HT-29 (cell line): ENCODE measurements around the gene RARS1. TPM values are rescaled to one million over a fixed set of nuclear protein-coding genes. Genes with fewer than 3 reads are reported as not detected.

Experiments used
- DNase-seq: peaks from one replicate; pipeline ENCODE4 v3.0.0-alpha.2; 2015; ENCODE audit warnings: low spot score
- total RNA-seq: library from RNA; depleted of rRNA; stranded (reverse); fragments of >200 nt; shearing (Covaris generic); gene quantifications from 2 replicates; pipeline ENCODE4 v1.2.3, GENCODE V29; 2014; rRNA removed

Gene RARS1
- 52.3 and 54.2 TPM in 2 replicates for total RNA-seq

DNA sequence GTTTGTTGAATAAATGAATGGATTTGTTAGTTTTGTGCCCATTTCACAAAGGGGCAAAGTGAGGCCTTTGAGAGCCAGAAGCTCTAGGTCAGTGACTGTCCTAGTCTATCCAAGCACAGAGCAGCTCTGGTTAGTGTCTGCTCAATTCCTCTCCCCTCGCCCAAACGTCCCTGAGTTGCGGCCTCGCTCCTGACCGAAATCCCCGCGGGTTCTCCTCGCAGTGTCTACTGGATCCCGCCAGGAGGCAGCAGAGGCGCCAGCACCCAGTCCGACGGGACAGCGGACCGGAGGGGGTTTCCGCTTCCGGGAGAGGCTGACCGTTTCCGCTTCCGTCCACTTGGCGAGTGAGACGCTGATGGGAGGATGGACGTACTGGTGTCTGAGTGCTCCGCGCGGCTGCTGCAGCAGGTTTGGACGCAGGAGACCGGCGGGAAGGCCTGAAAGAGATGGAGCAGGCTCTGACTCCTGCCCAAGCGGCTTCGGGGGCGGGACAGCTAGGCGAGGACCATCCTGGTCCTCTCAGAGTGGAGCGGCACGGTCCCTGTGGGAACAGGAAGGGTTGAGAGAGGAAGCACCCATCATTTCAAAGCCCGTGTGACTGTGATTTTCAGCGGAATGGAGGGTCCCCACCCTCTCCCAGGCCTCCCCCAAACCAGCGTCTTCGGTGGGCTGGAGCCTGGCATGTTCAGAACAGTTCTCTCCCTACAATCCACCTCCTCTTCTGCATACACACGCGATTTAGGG is at the start of gene RARS1:
TSS of gene RARS1 (plus strand) at position 336 of the 744 bp plus-strand sequence. CDS start at position 364, 28 bp downstream.
- DNase-seq, result peak; percentile 93

DNA sequence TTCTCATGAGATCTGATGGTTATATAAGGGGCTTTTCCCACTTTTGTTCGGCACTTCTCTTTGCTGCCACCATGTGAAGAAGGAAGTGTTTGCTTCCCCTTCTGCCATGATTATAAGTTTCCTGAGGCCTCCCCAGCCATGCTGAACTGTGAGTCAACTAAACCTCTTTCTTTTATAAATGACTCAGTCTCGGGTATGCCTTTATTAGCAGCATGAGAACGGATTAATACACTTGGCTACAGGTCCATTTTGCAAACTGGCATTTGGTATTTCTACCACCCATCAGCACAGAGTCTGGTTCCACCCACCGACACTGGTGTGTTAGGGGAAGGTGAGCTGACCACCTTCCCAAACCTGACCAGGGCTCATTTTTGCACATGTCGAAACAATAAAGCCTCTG is 47.9 kb upstream of the RARS1 start:
- DNase-seq, result no peak

DNA sequence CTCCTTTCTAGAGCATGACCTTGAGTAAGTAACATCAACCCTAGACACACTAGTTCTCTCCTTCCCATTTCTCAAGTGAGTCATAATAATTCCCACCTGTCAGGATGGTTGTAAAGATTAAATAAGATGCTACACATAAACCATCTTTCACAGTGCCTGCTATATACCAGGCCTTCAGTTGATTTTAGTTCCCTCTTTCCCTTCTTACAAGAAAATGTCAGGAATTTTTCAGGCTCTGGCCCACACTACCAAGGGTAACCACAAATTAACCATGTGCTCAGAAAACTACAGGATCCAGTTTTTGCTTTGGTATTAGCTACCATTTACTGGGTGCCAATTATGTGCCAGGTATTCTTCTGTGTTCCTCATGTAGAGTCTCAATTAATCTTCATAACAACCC is 42.7 kb upstream of the RARS1 start:
- DNase-seq, result no peak

DNA sequence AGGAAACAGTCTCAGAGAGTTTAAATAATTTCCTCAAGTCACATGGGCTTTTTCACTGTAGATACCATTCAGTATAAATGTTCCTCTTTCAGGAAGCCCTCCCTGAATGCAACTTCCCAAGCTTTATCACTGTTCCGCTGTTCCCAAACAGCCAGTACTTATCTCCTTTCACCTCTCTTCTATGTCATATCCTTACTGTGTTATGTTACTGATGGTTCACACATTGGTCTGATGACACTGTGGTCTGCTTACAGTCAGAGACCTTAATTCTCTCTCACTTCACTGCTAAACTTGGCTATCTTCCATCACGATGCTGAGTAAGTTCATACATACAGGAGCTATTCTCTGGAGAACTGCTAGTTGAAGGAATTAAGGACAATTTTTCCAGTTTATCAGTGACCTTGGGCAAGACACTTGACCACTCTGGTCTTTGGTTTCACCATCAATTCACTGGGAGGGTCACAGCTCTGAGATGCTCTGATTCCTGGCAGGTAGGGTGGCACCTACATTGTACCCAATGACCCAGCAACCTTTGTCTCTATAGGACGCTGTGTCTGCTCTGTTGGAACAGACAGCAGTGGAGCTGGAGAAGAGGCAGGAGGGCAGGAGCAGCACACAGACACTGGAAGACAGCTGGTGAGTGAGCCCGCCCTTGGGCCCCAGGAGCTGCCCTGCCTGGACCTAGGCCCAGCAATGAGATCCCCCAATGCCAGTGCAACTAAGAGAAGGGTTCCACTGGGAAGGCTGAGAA is 42.1 kb upstream of the RARS1 start:
- no peak for DNase-seq

DNA sequence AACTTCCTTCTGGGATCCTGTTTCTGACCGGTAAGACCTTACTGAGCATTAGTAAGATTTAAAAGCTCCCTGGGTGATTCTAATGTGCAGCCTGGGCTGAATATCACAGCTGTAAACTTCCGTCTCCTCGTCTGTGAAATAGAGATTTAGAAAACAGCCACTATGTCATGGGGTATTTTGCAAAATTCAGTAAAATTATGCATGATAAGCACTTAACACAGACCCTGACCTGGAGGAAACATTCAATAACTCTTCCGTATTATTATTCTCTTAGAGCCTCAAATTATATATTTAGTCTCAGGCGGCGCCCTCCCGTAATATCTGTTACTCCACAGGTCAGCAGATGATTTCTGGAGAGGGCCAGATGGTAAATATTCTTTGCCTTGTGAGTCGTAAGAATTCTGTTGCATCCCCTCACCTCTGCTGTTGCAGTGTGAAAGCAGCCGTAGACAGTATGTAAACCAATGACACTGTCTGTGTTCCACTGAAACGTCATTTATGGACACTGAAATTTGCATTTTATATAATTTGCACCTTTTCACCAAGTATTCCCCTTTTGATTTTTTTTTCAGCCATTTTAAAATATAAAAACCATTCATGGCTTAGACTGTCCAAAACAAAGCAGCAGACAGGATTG is 39.2 kb upstream of the RARS1 start:
- no peak for DNase-seq

DNA sequence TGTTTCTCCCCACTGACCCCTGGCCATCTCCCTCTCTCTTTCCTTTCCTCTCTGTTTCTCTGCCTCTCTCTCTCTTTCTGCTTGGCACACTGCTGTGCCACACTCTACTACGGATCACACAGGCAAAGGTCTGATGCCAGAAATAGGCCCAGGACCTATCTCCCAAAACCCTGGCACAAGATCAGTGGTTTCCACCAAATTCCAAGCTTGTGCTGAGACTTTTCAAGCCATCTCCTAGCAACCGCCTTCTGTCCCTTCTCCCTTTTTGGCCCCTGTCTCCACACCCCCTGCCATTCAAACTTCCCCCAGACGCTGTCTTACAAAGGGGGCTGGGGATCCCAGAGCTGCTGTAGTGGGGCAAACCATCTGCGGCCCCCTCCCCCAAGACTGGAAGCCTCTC is 38.5 kb upstream of the RARS1 start:
- DNase-seq, result no peak

DNA sequence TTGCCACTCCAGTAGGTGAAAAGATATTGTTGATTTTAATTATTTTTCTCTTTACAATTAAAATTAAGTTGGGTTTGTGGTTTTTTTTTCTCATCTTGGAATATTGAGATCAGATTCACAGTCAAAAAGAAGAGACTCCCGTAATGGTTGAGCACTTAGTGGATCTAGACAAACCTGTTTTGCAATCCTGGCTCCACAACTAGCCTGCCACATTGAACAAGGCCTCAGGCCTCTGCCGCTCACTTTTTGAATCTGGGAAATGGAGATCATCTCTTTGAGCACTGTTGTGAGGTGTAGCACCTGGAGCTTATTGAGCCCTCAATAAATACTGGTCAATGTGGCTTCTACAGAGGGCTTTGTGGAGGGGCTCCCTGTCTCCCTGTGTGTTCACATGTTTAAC is 37.1 kb upstream of the RARS1 start:
- DNase-seq, result peak; percentile 15

DNA sequence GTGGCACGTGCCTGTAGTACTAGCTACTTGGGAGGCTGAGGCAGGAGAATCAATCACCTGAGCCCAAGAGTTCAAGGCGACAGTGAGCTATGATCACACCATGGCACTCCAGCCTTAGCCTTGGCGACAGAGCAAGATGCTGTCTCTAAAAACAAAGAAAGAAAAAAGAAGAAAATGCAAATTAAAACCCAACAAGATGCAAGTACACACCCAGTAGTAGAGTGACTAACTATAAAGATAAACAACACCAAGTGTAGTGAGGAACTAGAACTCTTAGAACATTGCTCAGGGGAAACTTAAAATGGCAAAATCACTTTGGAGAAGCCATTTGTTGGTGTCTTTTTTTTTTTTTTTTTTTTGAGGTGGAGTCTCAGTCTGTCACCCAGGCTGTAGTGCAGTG is 34.7 kb upstream of the RARS1 start:
- DNase-seq, result no peak

DNA sequence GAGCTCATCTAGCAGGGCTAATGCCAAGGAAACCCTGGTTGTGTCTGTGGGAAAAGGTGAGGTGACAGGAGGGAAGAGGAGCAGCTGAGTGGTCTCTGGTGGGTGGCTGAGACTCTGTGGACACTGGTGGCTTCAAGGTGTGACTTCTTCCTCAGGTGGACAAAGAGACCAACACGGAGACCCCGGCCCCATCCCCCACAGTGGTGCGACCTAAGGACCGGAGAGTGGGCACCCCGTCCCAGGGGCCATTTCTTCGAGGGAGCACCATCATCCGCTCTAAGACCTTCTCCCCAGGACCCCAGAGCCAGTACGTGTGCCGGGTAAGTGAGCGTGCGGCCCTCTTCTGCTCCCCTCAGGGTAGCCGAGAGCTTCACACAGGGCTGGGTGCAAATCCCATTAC is 31.1 kb upstream of the RARS1 start:
- no peak for DNase-seq

DNA sequence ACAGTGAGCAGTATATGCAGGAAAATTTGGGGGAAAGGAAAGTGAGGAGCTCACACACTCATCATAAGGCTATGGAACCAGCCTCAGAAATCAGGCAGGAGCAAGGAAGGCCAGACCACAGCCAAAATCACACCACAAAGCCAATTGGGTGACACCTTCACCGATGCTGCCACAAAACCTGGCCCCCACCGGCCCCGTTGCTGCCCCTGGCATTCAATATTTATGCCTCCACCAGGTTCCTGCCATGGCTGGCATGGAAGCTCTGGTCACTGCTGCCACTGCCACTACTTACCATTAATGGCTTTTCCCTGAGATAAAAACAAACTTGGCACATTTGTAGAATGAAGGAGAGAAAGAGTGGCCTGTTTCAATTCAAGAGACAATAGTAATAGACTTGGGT is 28.7 kb upstream of the RARS1 start:
- no peak for DNase-seq

DNA sequence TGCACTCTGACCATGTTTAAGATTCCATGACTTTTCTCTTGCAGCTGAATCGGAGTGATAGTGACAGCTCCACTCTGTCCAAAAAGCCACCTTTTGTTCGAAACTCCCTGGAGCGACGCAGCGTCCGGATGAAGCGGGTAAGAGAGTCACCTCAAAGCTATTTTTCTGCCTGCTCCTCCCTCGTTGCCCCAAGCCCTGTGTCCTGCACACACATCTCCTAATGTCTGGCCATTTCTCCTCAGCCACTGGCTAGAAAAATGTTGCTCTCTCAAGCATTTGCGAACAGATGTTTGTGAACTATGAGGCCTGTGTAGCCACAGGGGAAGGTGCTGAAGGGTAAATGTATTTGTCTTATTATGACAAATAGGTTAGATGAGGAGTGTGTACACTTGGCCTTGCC is 25.7 kb upstream of the RARS1 start:
- DNase-seq, result no peak

DNA sequence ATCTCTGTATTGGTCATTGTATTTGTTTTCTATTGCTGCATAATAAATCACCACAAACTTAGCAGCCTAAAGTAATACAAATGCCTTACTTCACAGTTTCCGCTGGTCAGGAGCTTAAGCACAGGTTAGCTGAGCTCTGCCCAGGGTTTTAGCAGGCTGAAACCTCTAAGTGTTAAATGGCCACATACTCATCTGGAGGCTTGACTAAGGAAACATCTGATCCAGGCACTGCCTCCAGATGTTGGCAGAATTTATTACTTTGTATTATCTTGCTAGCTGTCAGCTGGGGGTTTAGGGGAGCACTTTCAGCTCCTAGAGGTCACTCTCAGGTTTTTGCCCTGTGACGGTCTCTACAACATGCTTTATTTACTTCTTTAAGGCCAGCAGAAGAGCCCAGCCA is 23.2 kb upstream of the RARS1 start:
- no peak for DNase-seq

DNA sequence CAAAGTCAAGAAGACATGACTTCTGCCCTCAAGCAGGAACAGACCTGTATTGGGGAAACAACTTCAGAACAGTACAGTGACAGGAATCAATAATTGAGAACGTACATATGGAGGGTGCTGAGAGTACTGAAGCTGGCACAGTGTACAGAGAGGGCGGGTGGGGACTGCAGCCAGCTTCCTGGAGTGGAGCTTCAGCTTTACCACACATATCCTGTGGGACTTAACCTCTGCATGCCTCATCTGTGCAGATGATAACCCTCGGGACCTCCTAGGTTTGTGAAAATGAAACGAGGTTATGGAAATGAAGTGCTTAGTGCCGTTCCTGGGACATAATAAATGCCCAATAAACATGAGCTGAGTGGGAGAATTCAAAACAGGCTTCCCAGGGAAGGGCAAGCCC is 22.1 kb upstream of the RARS1 start:
- DNase-seq, result no peak

DNA sequence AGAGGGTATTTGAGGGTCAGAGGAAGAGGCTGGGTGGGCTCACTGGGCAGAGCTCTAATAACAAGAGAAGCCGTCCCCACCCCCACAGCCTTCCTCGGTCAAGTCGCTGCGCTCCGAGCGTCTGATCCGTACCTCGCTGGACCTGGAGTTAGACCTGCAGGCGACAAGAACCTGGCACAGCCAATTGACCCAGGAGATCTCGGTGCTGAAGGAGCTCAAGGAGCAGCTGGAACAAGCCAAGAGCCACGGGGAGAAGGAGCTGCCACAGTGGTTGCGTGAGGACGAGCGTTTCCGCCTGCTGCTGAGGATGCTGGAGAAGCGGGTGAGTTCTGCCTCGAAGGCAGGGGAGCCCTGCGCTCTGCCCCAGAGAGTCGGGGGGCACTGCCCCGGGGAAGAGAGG is 21.6 kb upstream of the RARS1 start:
- no peak for DNase-seq

DNA sequence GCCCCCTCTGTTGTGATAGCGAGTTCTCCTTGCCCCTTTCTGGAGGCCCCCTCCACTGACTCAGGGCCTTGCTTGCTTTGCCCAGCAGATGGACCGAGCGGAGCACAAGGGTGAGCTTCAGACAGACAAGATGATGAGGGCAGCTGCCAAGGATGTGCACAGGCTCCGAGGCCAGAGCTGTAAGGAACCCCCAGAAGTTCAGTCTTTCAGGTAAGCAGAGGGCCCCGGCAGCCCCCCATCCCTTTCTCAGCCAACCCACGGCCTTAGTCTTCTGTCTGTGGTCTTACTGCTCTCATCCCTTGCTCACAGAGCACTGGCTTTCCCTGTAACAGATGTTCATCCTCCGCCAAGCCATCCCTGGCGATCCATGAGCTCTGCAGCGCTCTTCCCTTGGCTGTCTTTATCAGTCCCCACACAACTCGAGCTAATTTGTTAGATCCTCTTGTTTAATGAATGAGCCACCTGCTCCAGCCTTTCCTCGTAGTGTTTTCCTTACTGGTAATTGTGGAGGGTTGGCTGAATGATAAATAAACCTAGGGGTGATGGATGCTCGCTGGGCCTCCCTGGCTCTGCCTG is 18.4 kb upstream of the RARS1 start:
- no peak for DNase-seq

DNA sequence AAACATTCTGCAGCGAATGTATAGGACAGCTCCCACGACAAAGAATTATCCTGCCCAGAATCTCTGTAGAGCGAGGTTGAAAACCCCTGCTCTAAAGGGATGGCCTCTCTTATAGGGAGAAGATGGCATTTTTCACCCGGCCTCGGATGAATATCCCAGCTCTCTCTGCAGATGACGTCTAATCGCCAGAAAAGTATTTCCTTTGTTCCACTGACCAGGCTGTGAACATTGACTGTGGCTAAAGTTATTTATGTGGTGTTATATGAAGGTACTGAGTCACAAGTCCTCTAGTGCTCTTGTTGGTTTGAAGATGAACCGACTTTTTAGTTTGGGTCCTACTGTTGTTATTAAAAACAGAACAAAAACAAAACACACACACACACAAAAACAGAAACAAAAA is 17.4 kb upstream of the RARS1 start:
- DNase-seq, result no peak

DNA sequence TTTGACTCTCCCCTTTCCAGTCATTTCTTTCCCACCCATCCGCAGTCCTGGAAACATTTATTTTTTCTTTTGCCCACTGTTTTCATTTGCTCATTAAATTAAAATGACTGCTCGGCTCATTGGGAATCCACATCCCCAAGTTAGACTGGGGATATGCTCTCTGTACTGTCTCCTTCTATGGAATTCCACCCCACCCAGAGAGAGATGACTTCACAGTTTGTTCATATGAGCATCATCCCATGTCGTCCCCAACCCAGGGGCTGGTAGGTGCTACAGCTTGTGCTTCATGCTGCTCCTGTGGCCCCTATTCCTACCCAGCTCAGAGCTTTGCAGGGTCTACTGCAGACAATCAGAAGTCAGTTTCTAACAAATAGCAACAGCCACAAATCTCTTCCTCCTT is 16.5 kb upstream of the RARS1 start:
- no peak for DNase-seq

DNA sequence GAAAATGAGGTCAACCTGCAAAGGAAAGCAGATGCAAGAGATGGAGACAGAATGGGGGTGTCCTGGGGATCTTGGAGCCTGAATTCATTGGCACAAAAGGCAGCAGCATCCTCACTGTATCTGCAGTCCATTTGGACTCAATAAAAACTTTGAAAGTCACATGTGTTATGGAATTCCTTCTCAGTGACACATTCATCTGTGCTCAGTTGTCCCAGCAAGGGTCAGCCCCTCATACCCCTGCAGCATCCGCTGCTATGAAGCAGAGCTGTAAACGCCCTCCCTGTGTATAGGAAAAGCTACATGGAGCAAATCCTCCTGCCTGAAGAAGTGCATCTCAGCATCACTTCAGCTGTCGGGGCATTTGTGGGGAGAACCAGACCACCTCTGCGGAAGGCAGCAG is 14.5 kb upstream of the RARS1 start:
- DNase-seq, result no peak

DNA sequence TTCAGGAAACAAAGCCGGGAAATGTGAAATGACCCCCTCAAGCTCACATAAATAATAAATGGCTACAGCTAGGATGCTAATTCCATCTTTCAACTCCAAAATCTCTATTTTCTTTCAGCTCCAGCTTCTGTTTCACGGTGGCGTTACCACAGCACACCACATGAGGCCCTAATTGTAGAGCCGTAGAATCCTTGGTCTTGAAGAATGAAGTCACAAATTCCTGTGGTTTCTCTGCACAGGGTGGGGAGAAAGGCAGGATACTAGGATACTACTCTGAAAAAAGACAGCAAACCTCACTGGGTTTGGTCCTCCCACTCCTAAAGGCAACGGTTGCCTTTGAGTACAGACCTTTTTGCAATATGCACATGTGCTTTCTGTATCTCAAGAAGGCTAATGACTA is 13.9 kb upstream of the RARS1 start:
- DNase-seq, result peak; percentile 70

DNA sequence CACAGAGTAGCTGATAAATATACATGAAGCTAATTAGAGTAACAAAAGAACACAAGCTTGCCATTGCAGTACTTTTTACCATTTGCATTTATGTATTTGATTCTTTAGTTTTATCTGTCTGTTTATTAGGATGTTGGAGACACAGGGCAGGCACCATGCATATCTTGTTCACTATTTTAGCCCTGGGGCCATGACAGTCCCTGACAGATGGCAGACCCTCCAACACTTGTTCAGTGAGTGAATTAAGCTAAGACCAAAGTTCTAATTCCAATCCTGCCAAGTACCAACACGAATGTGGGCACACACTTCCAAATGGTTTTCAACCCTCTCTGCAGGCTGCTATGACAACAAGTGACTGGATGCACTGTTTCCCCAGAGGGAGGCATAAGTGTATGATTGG is 12.0 kb upstream of the RARS1 start:
- DNase-seq, result no peak

DNA sequence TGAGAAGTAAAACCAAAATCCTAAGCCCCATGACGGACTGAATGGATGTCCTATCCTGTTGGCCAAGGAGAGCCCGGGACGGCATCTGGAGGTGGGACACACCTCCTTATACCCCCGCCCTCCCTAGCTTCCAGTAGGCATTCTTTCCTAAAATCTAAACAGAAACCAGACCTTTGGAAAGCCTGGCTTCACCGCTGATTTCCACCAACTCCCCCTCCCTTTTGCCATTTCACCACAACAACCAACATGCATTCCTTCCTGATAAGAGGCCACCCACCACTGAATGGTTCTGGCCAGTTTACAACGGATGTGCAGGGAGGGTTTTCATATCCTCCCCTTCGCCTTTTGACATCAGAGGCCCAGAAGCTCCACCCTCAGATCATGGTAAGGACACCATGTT is 9.2 kb upstream of the RARS1 start:
- no peak for DNase-seq

DNA sequence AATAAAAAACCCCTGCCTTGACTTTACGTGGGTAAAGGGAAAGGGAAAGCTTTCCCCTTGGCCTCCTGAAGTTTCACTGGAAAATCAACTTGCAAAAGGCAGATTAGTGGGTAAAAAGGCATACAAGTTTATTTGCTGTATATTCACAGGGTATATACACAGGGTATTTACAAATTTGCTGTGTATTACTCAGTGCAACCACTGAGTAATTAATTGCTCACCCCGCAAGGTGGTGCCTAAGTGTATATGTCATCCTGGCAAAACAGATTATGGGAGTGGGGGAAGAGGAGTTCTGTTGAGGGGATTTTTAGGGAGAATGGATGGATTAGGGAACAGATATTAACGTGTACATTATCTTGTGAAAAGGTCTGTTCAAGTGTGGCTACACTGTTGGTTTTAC is 7.1 kb upstream of the RARS1 start:
- no peak for DNase-seq

DNA sequence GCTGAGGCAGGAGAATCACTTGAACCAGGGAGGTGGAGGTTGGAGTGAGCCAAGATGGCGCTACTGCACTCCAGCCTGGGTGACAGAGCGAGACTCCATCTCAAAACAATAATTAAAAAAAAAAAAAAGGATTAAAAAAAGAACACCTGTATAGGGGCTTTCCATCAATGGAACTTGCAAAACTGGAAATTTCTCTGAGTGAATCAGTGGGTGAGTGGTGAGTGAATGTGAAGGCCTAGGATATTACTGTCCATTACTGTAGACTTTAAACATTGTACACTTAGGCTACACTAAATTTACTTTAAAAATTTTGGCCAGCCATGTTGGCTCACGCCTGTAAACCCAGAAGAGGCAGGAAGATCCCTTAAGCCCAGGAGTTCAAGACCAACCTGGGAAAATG is 5.7 kb upstream of the RARS1 start:
- DNase-seq, result no peak
